GM12872 (cell line): ENCODE data around the gene MAMSTR.

Source experiments
- TF ChIP-seq, protein P1 (sequence below): IDR thresholded peaks from 3 replicates; pipeline ENCODE4 v1.5.1; 2011; ENCODE audit warnings: low read depth, mild to moderate bottlenecking, low read length, moderate library complexity; ENCODE audit not compliant: insufficient read depth

MAMSTR gene

DNA sequence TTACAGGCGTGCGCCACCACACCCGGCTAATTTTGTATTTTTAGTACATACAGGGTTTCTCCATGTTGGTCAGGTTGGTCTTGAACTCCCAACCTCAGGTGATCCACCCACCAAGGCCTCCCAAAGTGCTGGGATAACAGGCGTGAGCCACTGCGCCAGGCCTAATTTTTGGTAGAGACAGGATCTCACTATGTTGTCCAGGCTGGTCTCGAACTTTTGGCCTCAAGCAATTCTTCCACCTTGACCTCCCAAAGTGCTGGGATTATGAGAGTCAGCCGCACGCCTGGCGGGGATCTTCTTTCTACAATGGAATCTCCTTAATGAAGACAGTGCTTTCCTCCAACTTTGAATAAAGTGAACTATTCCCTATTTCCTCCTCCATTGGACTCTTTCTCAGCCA, 15.1 kb upstream of the MAMSTR start:
- TF ChIP-seq, protein P1, sequence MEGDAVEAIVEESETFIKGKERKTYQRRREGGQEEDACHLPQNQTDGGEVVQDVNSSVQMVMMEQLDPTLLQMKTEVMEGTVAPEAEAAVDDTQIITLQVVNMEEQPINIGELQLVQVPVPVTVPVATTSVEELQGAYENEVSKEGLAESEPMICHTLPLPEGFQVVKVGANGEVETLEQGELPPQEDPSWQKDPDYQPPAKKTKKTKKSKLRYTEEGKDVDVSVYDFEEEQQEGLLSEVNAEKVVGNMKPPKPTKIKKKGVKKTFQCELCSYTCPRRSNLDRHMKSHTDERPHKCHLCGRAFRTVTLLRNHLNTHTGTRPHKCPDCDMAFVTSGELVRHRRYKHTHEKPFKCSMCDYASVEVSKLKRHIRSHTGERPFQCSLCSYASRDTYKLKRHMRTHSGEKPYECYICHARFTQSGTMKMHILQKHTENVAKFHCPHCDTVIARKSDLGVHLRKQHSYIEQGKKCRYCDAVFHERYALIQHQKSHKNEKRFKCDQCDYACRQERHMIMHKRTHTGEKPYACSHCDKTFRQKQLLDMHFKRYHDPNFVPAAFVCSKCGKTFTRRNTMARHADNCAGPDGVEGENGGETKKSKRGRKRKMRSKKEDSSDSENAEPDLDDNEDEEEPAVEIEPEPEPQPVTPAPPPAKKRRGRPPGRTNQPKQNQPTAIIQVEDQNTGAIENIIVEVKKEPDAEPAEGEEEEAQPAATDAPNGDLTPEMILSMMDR = no peak

- TF ChIP-seq, protein P1 = no peak
Observed at GRCh38 chr19:48731452-48731851, 11.9 kb upstream of the MAMSTR start.

DNA sequence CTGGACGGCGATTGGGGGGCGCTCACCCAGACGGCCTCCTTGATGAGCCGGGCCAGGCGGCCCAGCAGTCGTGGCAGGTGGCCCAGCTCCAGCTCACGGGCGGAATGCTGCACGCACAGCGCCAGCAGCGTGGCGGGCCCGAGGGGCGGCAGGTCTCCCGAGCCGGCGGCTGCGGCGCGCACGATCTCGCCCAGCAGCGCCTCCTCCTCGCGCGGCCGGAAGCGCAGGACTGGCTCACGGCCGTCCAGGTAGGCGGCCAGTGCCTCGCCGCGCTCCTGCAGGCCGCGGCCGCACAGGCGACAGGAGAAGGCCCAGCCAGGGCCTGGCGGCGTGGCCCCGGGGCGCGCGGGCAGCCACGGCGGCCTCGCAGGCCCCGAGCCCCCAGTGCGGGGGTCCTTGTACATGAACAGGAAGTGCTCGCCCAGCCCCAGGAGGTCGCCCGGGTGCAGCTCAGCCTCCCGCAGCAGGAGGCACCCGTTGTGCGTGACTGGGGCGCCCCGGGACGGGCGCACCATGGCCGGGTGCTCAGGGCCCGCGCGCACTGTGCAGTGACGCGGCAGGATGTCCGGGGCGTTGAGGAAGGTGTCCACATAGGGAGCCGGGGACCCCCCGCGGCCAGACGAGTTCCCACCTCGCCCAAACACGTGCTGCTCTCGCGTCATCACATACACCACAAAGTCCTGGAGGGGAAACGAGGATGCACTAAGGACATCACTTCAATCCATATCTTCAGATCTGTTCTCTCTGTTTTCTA, 9.6 kb upstream of the MAMSTR start:
- TF ChIP-seq, protein P1 = no peak

GRCh38 chr19:48726556-48726955, 7.0 kb upstream of the MAMSTR start:
- TF ChIP-seq, protein P1 = no peak

DNA sequence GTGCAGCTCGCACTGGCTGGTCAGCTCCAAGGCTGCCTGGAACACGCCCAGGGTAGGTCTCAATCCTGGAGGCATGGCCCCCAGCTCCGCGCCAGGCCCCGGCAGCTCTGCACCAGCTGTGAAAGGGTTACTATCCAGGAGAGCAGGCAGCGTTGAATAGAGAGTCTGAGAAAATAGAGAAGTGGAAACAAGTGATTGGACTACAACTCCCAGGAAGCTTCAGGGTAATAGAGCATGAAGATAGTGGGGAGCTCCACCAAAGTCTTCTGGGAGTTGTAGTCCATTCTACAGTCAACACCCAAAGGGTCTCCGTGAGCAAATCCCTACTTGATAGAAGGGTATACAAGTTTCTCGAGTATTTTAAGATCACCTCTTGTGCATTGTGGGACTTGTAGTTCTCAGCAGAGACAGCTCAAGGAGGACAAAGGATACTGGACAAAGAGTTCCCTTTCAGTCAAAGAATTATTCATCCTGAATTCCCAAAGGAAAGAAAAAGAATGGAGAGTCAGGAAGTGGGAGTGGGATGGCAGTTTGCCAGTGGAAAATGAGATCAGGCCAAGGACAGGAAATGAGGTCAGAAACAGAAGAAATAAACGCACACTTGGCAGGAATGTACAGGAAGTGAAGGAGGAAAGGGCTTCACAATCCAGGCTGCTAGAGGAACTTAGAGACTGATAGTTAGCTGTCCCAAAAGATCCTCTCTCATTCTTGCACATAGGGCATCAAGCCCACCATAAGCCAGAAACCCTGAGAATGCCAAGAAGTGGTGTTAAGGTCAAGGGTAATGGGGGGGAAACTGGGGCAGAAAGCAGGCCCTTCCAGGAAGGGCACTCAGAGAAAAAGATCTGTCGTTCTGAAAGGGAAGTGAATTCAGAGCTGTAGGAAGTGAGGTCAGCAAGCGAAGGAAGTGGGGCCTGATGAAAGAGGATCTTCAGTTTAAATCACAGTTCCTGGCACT, 5.5 kb upstream of the MAMSTR start:
- TF ChIP-seq, protein P1 = no peak

- TF ChIP-seq, protein P1 = no peak
Observed at GRCh38 chr19:48722196-48722708, 2.7 kb upstream of the MAMSTR start.
